NCI-H748 treated with DMSO at 0.1 percent for 48 hours (cell line): ENCODE data around the gene DHX38.

Source experiments
- DNase-seq: peaks from one replicate; lab custom pipeline; 2025; lab: John Stamatoyannopoulos, UW

The DHX38 gene

GRCh38 chr16:72122916-72123315 is 29.3 kb downstream of the DHX38 start:
- DNase-seq, result no peak

DNA sequence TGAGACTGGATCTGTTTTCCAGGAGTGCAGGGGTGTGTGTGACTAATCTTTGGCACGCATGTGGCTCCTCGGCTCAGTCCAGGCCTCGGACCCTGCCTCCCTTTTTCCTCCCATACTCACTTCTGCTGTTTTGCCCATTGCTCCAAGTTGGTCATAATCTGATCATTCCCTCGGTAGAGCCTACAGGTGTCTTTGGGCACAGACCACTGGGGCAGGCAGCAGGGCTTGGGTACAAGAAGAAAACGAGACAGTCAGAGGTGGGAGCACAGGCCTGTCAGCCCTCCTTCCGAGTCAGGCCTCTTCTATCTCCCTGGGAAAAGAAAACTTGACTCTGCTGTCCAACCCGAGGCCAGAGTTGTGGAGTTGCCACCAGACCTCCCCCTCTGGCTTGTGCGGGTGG is 29.8 kb downstream of the DHX38 start:
- DNase-seq, result no peak

GRCh38 chr16:72124148-72124547 is 30.5 kb downstream of the DHX38 start:
- no peak for DNase-seq

DNA sequence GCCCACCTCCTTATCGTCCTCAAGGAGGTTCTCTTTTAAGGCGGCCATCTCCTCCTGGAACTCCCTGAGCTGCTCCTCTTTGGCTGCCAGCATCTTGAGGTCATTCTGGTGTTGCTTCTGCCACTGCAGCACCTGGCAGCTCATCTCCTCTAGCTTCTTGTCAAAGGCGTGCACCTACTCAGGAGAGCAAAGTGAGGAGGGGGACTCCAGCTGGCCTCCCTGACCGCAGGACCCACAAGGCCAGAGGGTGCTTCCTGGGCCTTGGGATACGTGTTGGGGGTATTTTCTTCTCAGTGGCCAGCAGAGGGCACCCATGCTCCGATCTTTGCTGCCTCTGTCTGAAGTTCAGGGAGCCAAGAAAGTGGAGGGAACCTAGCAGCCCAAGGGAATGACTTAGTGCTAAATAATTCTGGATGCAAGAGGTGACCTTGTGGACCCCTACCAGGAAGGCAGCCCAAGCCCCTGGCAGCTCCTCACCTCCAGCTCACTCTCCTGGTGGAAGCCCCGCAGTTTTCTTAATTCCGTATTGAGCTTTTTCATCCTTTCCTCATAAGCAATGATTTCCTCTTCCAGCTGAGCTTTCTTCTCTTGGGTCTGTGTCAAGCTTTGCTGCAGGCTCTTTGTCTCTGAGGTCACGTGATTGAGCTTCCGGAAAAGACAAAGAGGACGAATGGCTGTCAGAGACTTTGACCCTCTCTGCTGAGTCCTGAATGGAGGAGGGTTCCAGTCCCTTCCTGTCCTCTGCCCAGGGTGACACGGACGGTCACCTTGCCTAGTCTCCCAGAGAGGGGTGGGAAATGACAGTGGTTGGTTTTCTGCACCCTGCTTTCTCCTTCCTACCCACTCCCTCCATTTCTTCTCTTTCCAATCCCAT is 31.4 kb downstream of the DHX38 start:
- peak; percentile 35 for DNase-seq

GRCh38 chr16:72125635-72126428 is 32.2 kb downstream of the DHX38 start:
- no peak for DNase-seq

GRCh38 chr16:72126429-72126765 is 32.8 kb downstream of the DHX38 start:
- DNase-seq, result no peak

- DNase-seq, result no peak
Observed at GRCh38 chr16:72128701-72129100, 35.1 kb downstream of the DHX38 start.

GRCh38 chr16:72129976-72130656 is 36.5 kb downstream of the DHX38 start:
- DNase-seq, result no peak

DNA sequence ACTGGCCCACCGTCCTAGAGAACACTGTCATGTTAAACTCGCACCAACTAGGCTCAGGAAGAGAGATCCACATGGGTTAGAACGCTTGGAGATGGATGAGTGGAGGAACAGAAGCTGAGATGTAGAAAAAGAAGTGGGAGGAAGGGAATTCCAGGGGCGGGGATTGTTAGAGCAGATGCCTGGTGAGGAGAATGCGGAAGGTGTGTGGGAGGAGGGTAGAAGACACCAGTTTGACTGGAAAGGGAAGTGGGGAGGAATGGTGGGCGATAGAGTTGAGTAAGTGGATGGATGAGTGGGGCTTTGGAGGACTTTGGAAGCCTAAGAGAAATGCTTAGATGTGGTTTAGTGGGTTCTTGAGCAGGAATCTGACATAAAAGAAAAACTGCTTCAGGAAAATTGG is 37.4 kb downstream of the DHX38 start:
- no peak for DNase-seq

DNA sequence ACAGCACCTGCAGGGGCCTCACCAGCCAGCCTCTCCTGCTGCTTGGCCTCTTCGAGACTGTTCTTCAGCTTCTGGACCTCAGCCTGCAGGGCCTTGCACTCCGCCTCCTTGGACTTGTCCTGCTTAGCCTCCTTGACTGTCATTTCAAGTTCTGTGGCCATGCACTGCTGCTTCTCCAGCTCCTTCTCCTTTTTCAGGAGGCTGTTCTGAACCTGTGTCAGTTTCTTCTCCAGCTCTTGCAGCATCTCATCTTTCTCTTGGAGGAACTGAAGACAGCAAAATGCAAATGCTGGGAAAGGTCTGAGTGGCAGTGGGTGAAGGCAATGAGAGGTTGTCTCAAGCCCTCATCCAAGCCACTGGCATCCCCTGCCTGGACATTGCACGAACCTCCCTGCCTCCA is 39.1 kb downstream of the DHX38 start:
- no peak for DNase-seq

DNA sequence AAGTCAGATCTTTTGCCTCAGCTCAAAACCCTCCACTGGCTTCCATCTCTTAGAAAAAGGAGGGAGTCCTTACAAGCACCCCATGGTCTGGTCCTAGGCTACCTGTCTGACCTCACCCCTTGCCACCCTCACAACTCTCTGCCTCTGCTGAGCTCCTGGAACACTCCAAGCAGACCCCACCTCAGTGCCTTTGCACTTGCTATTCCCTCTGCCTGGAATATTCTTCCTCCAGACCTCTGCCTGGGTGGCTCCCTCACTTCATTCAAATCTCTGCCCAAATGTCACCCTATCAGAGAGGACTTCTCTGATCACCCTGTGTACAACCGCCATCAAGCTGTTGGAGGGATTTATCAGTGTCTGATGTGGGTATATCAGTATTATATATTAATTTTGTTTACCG is 40.9 kb downstream of the DHX38 start:
- no peak for DNase-seq

DNA sequence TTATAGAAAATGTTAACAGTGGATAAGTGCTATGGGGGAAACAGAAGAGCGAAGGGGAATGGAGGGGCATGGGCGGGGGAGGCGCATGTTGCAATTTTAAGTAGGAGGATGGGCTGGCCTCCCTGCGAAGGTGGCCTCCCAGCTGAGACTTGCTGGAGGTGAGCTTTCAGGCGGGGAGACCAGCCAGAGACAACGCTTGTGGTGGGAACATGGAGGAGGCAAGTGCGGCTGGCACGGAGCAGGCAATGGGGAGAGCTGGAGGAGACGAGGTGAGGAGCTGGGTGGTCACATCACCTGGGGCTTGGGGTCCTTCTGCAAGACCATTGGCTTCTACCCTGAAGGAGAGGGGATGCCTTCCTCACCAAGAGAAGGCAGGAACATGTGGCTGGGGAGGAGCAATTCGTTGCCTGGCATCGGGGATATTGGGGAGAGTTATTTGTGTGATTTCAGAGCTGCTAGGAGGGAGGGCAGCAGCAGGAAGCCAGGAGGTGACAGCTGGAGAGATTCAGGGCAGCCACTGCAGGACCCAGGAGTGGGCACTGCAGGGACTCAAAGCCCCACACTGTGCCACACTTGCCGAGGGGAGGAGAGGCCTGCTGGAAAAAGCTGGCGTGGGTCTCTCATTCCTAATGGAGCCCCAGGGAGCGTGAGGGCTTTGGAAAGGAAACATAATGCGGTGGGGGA is 43.9 kb downstream of the DHX38 start:
- DNase-seq, result no peak

GRCh38 chr16:72138064-72138572 is 44.5 kb downstream of the DHX38 start:
- no peak for DNase-seq

DNA sequence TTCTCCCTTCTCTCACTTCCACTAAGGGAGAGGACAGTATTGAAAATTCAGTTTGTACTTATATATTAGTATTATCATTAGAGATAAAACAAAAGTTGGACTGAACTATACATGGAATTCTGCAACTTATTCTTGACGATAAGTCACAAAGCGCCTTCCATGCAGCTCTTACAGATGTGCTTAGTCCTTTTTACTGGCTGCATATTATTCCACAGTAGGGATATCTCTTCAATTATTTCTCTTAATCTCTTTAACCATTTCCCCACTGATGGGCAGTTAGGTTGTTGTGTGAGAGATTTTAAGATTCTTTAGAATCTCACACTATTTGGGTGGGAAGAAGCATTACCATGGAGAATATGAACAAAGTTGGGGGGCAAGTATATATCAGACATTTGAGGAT is 46.3 kb downstream of the DHX38 start:
- DNase-seq, result no peak

GRCh38 chr16:72142476-72142875 is 48.8 kb downstream of the DHX38 start:
- no peak for DNase-seq

DNA sequence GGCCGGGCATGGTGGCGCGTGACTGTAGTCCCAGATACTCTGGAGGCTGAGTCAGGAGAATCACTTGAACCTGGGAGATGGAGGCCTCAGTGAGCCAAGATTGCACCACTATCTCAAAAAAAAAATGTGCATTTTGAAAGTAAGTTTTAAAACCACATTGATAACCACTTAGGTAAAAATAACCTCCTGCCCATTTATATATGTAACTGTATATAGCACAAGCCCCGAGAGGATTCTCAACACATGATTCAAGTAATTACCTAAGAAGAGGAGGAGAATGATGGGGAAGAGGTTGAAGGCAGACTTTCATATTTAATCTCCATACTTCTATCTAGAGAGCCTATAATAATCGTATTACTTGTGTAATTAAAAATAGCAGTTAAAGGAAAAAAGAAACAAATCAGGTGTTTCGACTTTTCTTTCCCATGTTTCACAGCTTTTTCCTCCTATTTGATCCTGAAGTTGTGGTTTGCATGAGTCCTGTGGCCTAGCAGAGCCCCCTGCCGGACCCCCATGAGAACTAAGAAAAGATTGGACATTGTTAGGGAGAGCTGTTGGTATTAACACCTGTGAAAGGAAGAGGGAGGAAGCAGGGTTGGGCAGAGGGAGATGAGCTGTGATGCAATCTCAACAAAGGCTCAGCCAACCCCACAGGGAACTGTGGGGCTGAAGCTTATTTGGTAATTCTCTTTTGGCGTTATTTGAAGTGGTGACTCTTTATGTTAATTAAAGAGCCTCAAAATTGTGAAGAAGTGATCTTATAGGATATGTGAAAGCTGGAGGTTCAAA is 56.2 kb downstream of the DHX38 start:
- no peak for DNase-seq

DNA sequence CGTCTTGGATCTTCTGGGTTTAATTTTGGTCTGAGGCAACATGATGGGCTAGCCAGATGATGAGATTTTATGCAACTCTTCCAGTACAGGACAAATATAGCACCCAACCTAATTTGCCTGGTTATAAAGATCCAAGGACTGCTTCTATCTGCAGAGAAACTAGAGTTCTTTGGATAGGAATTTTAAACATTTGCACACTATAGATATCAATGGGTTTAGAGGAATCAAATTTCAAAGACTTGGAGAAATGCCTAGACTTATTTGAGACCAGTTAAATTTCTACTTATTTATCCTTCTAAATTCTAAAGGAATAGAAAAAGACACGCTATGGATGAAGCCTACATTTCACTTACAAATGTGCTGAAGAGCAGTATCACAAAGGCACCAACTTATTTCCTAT is 65.7 kb downstream of the DHX38 start:
- DNase-seq, result no peak

DNA sequence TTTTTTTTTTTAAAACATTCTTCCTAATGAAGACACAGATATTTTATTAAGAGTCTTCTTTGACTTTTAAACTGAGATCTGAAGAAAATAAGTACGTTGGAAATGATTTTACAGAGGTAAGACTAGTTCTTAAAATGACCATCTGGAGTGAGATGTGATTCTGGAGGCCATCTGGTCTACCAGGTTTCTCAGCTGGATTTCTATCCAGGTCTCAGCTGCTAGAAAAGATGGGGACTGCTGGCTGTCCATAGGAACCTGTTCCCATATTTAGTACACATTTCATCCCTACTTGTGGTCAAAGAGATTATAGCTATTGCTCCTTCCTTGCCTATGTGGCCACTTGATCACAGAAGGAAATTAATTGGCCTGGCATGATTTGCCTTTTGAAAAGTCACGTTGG is 66.2 kb downstream of the DHX38 start:
- DNase-seq, result no peak

GRCh38 chr16:72162105-72162692 is 68.6 kb downstream of the DHX38 start:
- DNase-seq, result no peak
